ENCODE results near the gene GPX6. TPM values are rescaled to one million over a fixed set of nuclear protein-coding genes. Genes with fewer than 3 reads are reported as not detected.
"Not testable (repeated sequence)": the region's sequence is repeated elsewhere in the genome, so short reads cannot be mapped to it uniquely, and the experiment has no call there.

GPX6 gene
- total RNA-seq, 1 donor from 2014 or later: not detected

DNA sequence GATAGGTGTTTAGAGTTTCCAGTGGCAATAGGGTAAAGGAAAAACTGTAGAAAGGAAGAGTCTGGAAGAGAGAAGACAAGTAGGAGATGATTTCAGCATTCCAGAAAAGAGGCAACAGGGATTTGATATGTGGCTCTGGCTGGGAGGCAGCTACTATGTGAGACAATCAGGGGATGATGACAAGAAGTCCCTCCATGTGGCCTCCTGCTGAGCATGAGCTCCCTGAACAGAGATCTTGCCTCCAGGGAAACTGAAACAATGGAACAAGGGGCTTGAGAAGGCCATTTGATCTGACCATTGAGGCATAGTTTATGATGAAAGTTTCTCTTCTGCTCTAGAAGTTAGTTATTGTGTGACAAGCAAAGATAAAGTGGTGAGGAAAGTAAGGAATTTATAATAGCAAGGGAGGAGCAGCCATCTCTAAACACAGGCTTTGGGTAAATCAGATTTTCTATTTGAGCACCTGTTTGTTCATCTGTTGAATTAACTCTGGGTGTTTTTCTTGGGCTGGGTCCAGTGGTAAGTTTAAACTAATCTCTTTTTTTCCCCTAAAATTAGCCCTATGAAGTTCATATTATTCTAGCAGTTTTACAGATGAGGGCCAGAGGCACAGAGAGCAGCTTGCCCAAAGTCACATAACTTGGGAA, 7.1 kb upstream of the GPX6 start:
- no peak for DNase-seq (ENCODE audit: low spot score, unreplicated experiment)
- no peak overlapping the region for H3K4me3 Mint-ChIP-seq (ENCODE audit: low read depth)
- H3K27ac Mint-ChIP-seq: no peak overlapping the region
- H3K27me3 Mint-ChIP-seq: peaks cover 5% of the 10 kb centered on the region
- no peaks in the 10 kb centered on the region for H3K36me3 Mint-ChIP-seq (ENCODE audit: insufficient read depth)
- TF ChIP-seq, protein P1, sequence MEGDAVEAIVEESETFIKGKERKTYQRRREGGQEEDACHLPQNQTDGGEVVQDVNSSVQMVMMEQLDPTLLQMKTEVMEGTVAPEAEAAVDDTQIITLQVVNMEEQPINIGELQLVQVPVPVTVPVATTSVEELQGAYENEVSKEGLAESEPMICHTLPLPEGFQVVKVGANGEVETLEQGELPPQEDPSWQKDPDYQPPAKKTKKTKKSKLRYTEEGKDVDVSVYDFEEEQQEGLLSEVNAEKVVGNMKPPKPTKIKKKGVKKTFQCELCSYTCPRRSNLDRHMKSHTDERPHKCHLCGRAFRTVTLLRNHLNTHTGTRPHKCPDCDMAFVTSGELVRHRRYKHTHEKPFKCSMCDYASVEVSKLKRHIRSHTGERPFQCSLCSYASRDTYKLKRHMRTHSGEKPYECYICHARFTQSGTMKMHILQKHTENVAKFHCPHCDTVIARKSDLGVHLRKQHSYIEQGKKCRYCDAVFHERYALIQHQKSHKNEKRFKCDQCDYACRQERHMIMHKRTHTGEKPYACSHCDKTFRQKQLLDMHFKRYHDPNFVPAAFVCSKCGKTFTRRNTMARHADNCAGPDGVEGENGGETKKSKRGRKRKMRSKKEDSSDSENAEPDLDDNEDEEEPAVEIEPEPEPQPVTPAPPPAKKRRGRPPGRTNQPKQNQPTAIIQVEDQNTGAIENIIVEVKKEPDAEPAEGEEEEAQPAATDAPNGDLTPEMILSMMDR (IDR thresholded peaks at IDR 0.05; ENCODE audit: unreplicated experiment): no peak
- H3K4me1 Mint-ChIP-seq (ENCODE audit: low read depth): peaks cover 4% of the 10 kb centered on the region
- no peaks in the 10 kb centered on the region for H3K9me3 Mint-ChIP-seq (ENCODE audit: low read depth)

GRCh38 chr6:28517964-28518363, 2.4 kb upstream of the GPX6 start:
- H3K27me3 Mint-ChIP-seq: peaks cover 8% of the 10 kb centered on the region
- TF ChIP-seq, protein P1 (IDR thresholded peaks at IDR 0.05; ENCODE audit: unreplicated experiment): no peak
- no peak for DNase-seq (ENCODE audit: low spot score, unreplicated experiment)
- peaks cover 4% of the 10 kb centered on the region for H3K4me1 Mint-ChIP-seq (ENCODE audit: low read depth)
- H3K27ac Mint-ChIP-seq: no peak overlapping the region
- H3K4me3 Mint-ChIP-seq (ENCODE audit: low read depth): no peak overlapping the region
- no peaks in the 10 kb centered on the region for H3K9me3 Mint-ChIP-seq (ENCODE audit: low read depth)
- H3K36me3 Mint-ChIP-seq (ENCODE audit: insufficient read depth): no peaks in the 10 kb centered on the region

- not testable (repeated sequence) for H3K36me3 Mint-ChIP-seq (ENCODE audit: insufficient read depth); H3K9me3 Mint-ChIP-seq (ENCODE audit: low read depth); H3K27me3 Mint-ChIP-seq; H3K27ac Mint-ChIP-seq; H3K4me3 Mint-ChIP-seq (ENCODE audit: low read depth); H3K4me1 Mint-ChIP-seq (ENCODE audit: low read depth); DNase-seq (ENCODE audit: low spot score, unreplicated experiment)
Observed at GRCh38 chr6:28512387-28512786, 3.2 kb downstream of the GPX6 start.

GRCh38 chr6:28511628-28512300, 3.8 kb downstream of the GPX6 start:
- Mint-ChIP-seq H3K4me1 (ENCODE audit: low read depth) (peaks cover 2% of the 10 kb centered on the region), H3K9me3 (ENCODE audit: low read depth) (no peaks in the 10 kb centered on the region), H3K36me3 (ENCODE audit: insufficient read depth) (no peaks in the 10 kb centered on the region), H3K27ac (no peak overlapping the region), H3K4me3 (ENCODE audit: low read depth) (no peak overlapping the region), H3K27me3 (peaks cover 6% of the 10 kb centered on the region)
- no peak for DNase-seq (ENCODE audit: low spot score, unreplicated experiment)
- TF ChIP-seq, protein P1 (IDR thresholded peaks at IDR 0.05; ENCODE audit: unreplicated experiment): no peak

DNA sequence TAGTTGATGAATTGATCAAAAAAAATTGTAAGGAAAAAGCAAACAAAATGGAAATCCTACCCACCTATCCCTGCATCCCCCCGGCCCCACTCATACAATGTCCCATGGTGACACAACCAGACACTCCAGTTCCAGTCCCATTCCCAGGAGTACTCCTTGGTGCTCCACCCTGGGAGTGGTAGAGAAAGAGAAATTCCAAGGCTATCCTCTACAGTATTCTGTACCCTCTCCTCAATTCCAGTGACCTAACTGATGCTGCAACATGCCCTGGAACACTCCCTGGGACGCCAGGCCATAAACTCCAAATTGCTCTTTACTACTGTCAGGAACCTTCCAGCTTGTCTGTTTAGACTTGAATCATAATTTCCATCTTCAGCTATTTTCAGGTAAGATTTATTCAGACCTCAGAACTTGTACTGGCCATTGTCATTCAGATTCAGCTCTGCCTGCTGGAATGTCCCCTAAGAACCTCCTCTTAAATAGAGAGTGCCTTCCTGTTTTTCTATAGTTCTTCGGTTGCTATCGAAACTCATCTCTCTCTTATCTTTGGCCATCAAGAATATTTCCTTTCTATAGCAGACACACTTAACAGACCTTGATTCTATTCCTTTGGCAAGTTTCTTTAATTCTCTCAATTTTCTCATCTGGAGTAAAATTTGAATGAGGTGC, 8.7 kb downstream of the GPX6 start:
- no peaks in the 10 kb centered on the region for H3K9me3 Mint-ChIP-seq (ENCODE audit: low read depth)
- TF ChIP-seq, protein P1 (IDR thresholded peaks at IDR 0.05; ENCODE audit: unreplicated experiment): no peak
- no peak overlapping the region for H3K4me3 Mint-ChIP-seq (ENCODE audit: low read depth)
- H3K27ac Mint-ChIP-seq: no peak overlapping the region
- no peak for DNase-seq (ENCODE audit: low spot score, unreplicated experiment)
- H3K4me1 Mint-ChIP-seq (ENCODE audit: low read depth): peaks cover 5% of the 10 kb centered on the region
- no peaks in the 10 kb centered on the region for H3K27me3 Mint-ChIP-seq
- no peaks in the 10 kb centered on the region for H3K36me3 Mint-ChIP-seq (ENCODE audit: insufficient read depth)
